AG20443 (cell line): Measurements from ENCODE around the gene MUC15.

Experiments used
- DNase-seq: peaks from one replicate; pipeline ENCODE4 v3.0.0; 2012; ENCODE audit warnings: low spot score, mixed read lengths

Gene MUC15

GRCh38 chr11:26573896-26574295 is 1.8 kb upstream of the MUC15 start:
- no peak for DNase-seq

- DNase-seq: no peak
These were observed 823 bp upstream of the MUC15 start for GRCh38 chr11:26572770-26573402.

GRCh38 chr11:26569646-26570045 is 2.4 kb downstream of the MUC15 start:
- no peak for DNase-seq

- no peak for DNase-seq
These were observed 13.9 kb downstream of the MUC15 start for GRCh38 chr11:26558190-26558589.

GRCh38 chr11:26557666-26558065 is 14.4 kb downstream of the MUC15 start:
- no peak for DNase-seq

- DNase-seq: no peak
These were observed 15.5 kb downstream of the MUC15 start for GRCh38 chr11:26556582-26556981.

GRCh38 chr11:26554455-26554854 is 17.6 kb downstream of the MUC15 start:
- DNase-seq: no peak

- DNase-seq: no peak
These were observed 18.9 kb downstream of the MUC15 start for GRCh38 chr11:26553182-26553581.

GRCh38 chr11:26551186-26551801 is 20.8 kb downstream of the MUC15 start:
- no peak for DNase-seq

GRCh38 chr11:26550022-26550421 is 22.0 kb downstream of the MUC15 start:
- no peak for DNase-seq

GRCh38 chr11:26549176-26549575 is 22.9 kb downstream of the MUC15 start:
- DNase-seq: no peak

GRCh38 chr11:26541870-26542269 is 30.2 kb downstream of the MUC15 start:
- no peak for DNase-seq

GRCh38 chr11:26539517-26539916 is 32.5 kb downstream of the MUC15 start:
- no peak for DNase-seq

- no peak for DNase-seq
These were observed 34.7 kb downstream of the MUC15 start for GRCh38 chr11:26537341-26537740.

- no peak for DNase-seq
These were observed 44.4 kb downstream of the MUC15 start for GRCh38 chr11:26527685-26528084.

- no peak for DNase-seq
These were observed 49.0 kb downstream of the MUC15 start for GRCh38 chr11:26522912-26523610.

GRCh38 chr11:26519469-26519868 is 52.6 kb downstream of the MUC15 start:
- DNase-seq: no peak

- DNase-seq: no peak
These were observed 59.9 kb downstream of the MUC15 start for GRCh38 chr11:26512196-26512595.

- DNase-seq: no peak
These were observed 61.3 kb downstream of the MUC15 start for GRCh38 chr11:26510756-26511155.

GRCh38 chr11:26510164-26510563 is 61.9 kb downstream of the MUC15 start:
- DNase-seq: no peak
